H9 (cell line): Measurements from ENCODE around the gene RPL37A. TPM values are rescaled to one million over a fixed set of nuclear protein-coding genes. Genes with fewer than 3 reads are reported as not detected.

ENCODE experiments used
- DNase-seq: peaks from one replicate; pipeline ENCODE4 v3.0.0-alpha.2; 2017
- H2AFZ ChIP-seq: one replicate; pipeline ENCODE4 v1.6.1; 2013; ENCODE audit warnings: mild to moderate bottlenecking, low read length, control low read depth, moderate library complexity
- H2AK5ac ChIP-seq: 2 replicates; pipeline ENCODE4 v1.6.1; 2013; ENCODE audit warnings: low read length, control low read depth, mixed read lengths; ENCODE audit not compliant: insufficient read length
- H2BK120ac ChIP-seq: one replicate; pipeline ENCODE4 v1.6.1; 2013; ENCODE audit warnings: low read depth, mild to moderate bottlenecking, low read length, control low read depth, inconsistent platforms; ENCODE audit not compliant: poor library complexity, severe bottlenecking
- H2BK12ac ChIP-seq: 2 replicates; pipeline ENCODE4 v1.6.1; 2013; ENCODE audit warnings: low read length, control low read depth, mixed read lengths, low read depth; ENCODE audit not compliant: insufficient read length
- H2BK15ac ChIP-seq: 2 replicates; pipeline ENCODE4 v1.6.1; 2013; ENCODE audit warnings: low read depth, low read length, control low read depth
- H2BK20ac ChIP-seq: one replicate; pipeline ENCODE4 v1.6.1; 2013; ENCODE audit warnings: low read depth, mild to moderate bottlenecking, low read length, control low read depth, inconsistent platforms; ENCODE audit not compliant: poor library complexity, severe bottlenecking
- H2BK5ac ChIP-seq: 2 replicates; pipeline ENCODE4 v1.6.1; 2013; ENCODE audit warnings: low read length, control low read depth, mixed read lengths; ENCODE audit not compliant: insufficient read length
- H3K14ac ChIP-seq: 2 replicates; pipeline ENCODE4 v1.6.1; 2013; ENCODE audit warnings: low read length, control low read depth; ENCODE audit not compliant: insufficient read depth
- H3K18ac ChIP-seq: 2 replicates; pipeline ENCODE4 v1.6.1; 2013; ENCODE audit warnings: low read depth, mild to moderate bottlenecking, mixed read lengths, low read length, control low read depth; ENCODE audit not compliant: insufficient read length
- H3K23ac ChIP-seq: 2 replicates; pipeline ENCODE4 v1.6.1; 2013; ENCODE audit warnings: low read length, control low read depth, mixed read lengths, low read depth; ENCODE audit not compliant: insufficient read length
- H3K23me2 ChIP-seq: 2 replicates; pipeline ENCODE4 v1.6.1; 2013; ENCODE audit warnings: low read depth, mild to moderate bottlenecking, mixed read lengths, low read length, control low read depth; ENCODE audit not compliant: insufficient read length, poor library complexity, severe bottlenecking
- H3K27ac ChIP-seq: 2 replicates; pipeline ENCODE4 v1.5.1; 2013; ENCODE audit warnings: low read length, control low read depth, mixed read lengths, low read depth; ENCODE audit not compliant: insufficient read length
- H3K27me3 ChIP-seq: 2 replicates; pipeline ENCODE4 v1.6.1; 2013; ENCODE audit warnings: low read length, control low read depth, inconsistent platforms; ENCODE audit not compliant: insufficient read depth
- H3K4ac ChIP-seq: 2 replicates; pipeline ENCODE4 v1.6.1; 2013; ENCODE audit warnings: low read depth, mild to moderate bottlenecking, control low read depth, inconsistent platforms, low read length, moderate library complexity
- H3K4me1 ChIP-seq: 2 replicates; pipeline ENCODE4 v1.6.1; 2013; ENCODE audit warnings: low read length, control low read depth, inconsistent platforms; ENCODE audit not compliant: insufficient read depth
- H3K4me2 ChIP-seq: 2 replicates; pipeline ENCODE4 v1.6.1; 2013; ENCODE audit warnings: low read length, control low read depth, mixed read lengths; ENCODE audit not compliant: insufficient read length, insufficient read depth
- H3K56ac ChIP-seq: 2 replicates; pipeline ENCODE4 v1.6.1; 2013; ENCODE audit warnings: low read depth, mild to moderate bottlenecking, mixed read lengths, low read length, control low read depth; ENCODE audit not compliant: insufficient read length
- H3K79me1 ChIP-seq: 2 replicates; pipeline ENCODE4 v1.6.1; 2013; ENCODE audit warnings: low read depth, mild to moderate bottlenecking, moderate library complexity, low read length, control low read depth, inconsistent platforms; ENCODE audit not compliant: insufficient read depth, poor library complexity, severe bottlenecking
- H3K79me2 ChIP-seq: 2 replicates; pipeline ENCODE4 v1.6.1; 2013; ENCODE audit warnings: low read length, control low read depth, inconsistent platforms; ENCODE audit not compliant: insufficient read depth
- H3K9ac ChIP-seq: 2 replicates; pipeline ENCODE4 v1.6.1; 2013; ENCODE audit warnings: low read length, control low read depth, mixed read lengths; ENCODE audit not compliant: insufficient read length; ENCODE audit errors: extremely low read depth
- H3K9me3 ChIP-seq: one replicate; pipeline ENCODE4 v1.6.1; 2013; ENCODE audit warnings: low read depth, low read length, inconsistent platforms; ENCODE audit not compliant: control insufficient read depth
- H3T11ph ChIP-seq: one replicate; pipeline ENCODE4 v1.6.1; 2013; ENCODE audit warnings: mild to moderate bottlenecking, low read length, control low read depth, inconsistent platforms
- H4K20me1 ChIP-seq: one replicate; pipeline ENCODE4 v1.6.1; 2013; ENCODE audit not compliant: control insufficient read depth, insufficient read length, insufficient read depth
- H4K5ac ChIP-seq: 2 replicates; pipeline ENCODE4 v1.6.1; 2013; ENCODE audit warnings: low read depth, mild to moderate bottlenecking, mixed read lengths, low read length, control low read depth; ENCODE audit not compliant: insufficient read length
- H4K8ac ChIP-seq: replicated peaks from 2 replicates; pipeline ENCODE4 v1.6.1; 2013; ENCODE audit warnings: low read length, control low read depth, mixed read lengths, low read depth; ENCODE audit not compliant: insufficient read length
- H4K91ac ChIP-seq: 2 replicates; pipeline ENCODE4 v1.6.1; 2013; ENCODE audit warnings: low read depth, mild to moderate bottlenecking, moderate library complexity, mixed read lengths, low read length, control low read depth; ENCODE audit not compliant: insufficient read length
- H3K27ac Mint-ChIP-seq, 3 experiments: 2 replicates in 2 of 3; 3 replicates in 1 of 3; pipeline ENCODE4 v1.8.0; 2020 to 2021; ENCODE audit warnings: mixed read lengths in 3 of 3, mild to moderate bottlenecking in 1 of 3, moderate library complexity in 1 of 3
- H3K27me3 Mint-ChIP-seq: 2 replicates; pipeline ENCODE4 v1.8.0; 2021; ENCODE audit warnings: low read depth, mild to moderate bottlenecking, moderate library complexity, mixed read lengths
- H3K36me3 Mint-ChIP-seq, 3 experiments: 2 replicates in 2 of 3; 3 replicates in 1 of 3; pipeline ENCODE4 v1.8.0; 2020 to 2021; ENCODE audit warnings: low read depth in 3 of 3, mixed read lengths in 3 of 3; ENCODE audit not compliant: insufficient read depth in 1 of 3
- H3K4me1 Mint-ChIP-seq, 2 experiments: 2 replicates each; pipeline ENCODE4 v1.8.0; 2020; ENCODE audit warnings: mixed read lengths in 2 of 2
- H3K4me3 Mint-ChIP-seq, 2 experiments: 2 replicates in 1 of 2; 3 replicates in 1 of 2; pipeline ENCODE4 v1.8.0; 2020 to 2021; ENCODE audit warnings: mild to moderate bottlenecking in 2 of 2, mixed read lengths in 2 of 2, moderate library complexity in 1 of 2
- H3K9me3 Mint-ChIP-seq, 2 experiments: 2 replicates in 1 of 2; 3 replicates in 1 of 2; pipeline ENCODE4 v1.8.0; 2020; ENCODE audit warnings: mild to moderate bottlenecking in 2 of 2, mixed read lengths in 2 of 2, moderate library complexity in 1 of 2
- WGBS: extraction: QIAGEN DNeasy Blood & Tissue Kit; methylation state at CpG from one replicate; pipeline ENCODE4 v1.1.7; 2013; ENCODE audit warnings: missing lambda C conversion rate, low lambda C conversion rate, mixed read lengths; ENCODE audit not compliant: insufficient read length; ENCODE audit errors: extremely low coverage; 5-methylcytosine and 5-hydroxymethylcytosine counted together
- total RNA-seq: library from RNA; stranded (reverse); gene quantifications from 2 replicates; pipeline ENCODE4 v1.2.1, GENCODE V29; 2021
- TF ChIP-seq, protein P1 (sequence below): fragments of 200-600 bp; sonication (generic); conservative IDR thresholded peaks from 3 replicates; pipeline ENCODE4 v1.8.0; 2021; ENCODE audit warnings: antibody characterized with exemption, mild to moderate bottlenecking

RPL37A gene
- total RNA-seq, 1 experiment from 2014 or later = 3,769 TPM

DNA sequence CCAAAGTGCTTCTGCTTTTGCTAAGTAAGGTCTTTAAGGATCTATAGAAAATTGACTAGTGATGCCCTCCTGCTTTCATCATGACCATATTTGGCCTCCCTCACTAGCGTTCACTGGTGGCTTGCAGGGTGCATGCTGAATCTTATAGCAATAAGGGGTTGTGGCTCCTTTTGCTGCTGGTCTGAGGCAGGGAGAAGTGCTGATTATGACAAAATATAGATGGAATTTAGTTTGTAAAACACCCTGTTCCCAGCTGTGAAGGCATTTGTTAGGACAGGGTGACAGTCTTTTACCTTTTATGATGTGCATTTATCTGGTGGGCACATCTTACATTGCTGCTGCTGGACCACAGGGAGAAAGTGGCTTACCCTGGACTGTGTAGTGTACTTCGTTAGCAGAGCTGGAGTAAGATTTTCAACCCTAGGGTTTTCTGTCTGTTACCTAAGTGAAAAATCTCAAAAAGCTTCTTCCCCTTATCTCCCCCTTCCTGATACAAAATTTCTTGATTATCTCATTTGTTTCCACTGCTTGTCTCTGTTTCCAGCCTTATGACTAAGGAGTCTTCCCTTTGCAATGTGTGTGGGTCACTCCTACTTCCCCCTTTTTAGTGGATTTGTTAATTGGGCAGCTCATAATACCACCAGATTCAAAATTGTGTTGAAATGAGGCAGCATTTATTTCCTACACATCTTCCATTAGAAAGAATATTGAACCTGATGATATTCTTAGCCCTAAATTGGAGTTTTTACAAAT, 21.2 kb upstream of the RPL37A start:
- DNase-seq = no peak
- Histone ChIP-seq H3T11ph (no peak overlapping the region), H3K18ac (no peak overlapping the region), H3K56ac (no peak overlapping the region), H4K91ac (no peak overlapping the region), H3K4me1 (0 out of 2 replicates have a peak, but pooled peaks cover 4% of the 10 kb centered on the region), H4K20me1 (no peaks in the 10 kb centered on the region), H3K4ac (no peak overlapping the region), H3K9ac (no peak overlapping the region), H3K27me3 (no peaks in the 10 kb centered on the region), H3K79me1 (no peaks in the 10 kb centered on the region), H3K23me2 (no peaks in the 10 kb centered on the region), H2BK15ac (no peak overlapping the region), H4K8ac (no peak overlapping the region), H2BK12ac (no peak overlapping the region), H3K9me3 (no peaks in the 10 kb centered on the region), H3K4me2 (no peak overlapping the region), H2AK5ac (no peak overlapping the region), H3K27ac (no peak overlapping the region), H3K79me2 (no peaks in the 10 kb centered on the region), H3K14ac (no peak overlapping the region), H4K5ac (no peak overlapping the region), H2AFZ (no peak overlapping the region), H2BK5ac (no peak overlapping the region), H2BK20ac (no peak overlapping the region), H3K23ac (no peak overlapping the region), H2BK120ac (no peak overlapping the region)
- H3K27ac Mint-ChIP-seq = no peak overlapping the region
- peaks cover 5 to 6% of the 10 kb centered on the region in 2 experiments; a peak in 3 of 4 replicates for H3K4me1 Mint-ChIP-seq
- no peaks in the 10 kb centered on the region for H3K9me3 Mint-ChIP-seq
- TF ChIP-seq, protein P1, sequence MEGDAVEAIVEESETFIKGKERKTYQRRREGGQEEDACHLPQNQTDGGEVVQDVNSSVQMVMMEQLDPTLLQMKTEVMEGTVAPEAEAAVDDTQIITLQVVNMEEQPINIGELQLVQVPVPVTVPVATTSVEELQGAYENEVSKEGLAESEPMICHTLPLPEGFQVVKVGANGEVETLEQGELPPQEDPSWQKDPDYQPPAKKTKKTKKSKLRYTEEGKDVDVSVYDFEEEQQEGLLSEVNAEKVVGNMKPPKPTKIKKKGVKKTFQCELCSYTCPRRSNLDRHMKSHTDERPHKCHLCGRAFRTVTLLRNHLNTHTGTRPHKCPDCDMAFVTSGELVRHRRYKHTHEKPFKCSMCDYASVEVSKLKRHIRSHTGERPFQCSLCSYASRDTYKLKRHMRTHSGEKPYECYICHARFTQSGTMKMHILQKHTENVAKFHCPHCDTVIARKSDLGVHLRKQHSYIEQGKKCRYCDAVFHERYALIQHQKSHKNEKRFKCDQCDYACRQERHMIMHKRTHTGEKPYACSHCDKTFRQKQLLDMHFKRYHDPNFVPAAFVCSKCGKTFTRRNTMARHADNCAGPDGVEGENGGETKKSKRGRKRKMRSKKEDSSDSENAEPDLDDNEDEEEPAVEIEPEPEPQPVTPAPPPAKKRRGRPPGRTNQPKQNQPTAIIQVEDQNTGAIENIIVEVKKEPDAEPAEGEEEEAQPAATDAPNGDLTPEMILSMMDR = no peak
- no CpG with 5 or more reads among the region's 2 CpGs for WGBS
- peaks cover 0 to 22% (median 13%) of the 10 kb centered on the region in 3 experiments; a peak in 5 of 7 replicates for H3K36me3 Mint-ChIP-seq
- no peak overlapping the region for H3K4me3 Mint-ChIP-seq
- no peaks in the 10 kb centered on the region for H3K27me3 Mint-ChIP-seq
